GM12892 (cell line): ENCODE results near the gene AKAP1.
"Not testable (repeated sequence)": the region's sequence is repeated elsewhere in the genome, so short reads cannot be mapped to it uniquely, and the experiment has no call there.

ENCODE experiments used
- DNase-seq: peaks from one replicate; pipeline ENCODE4 v3.0.0; 2011; ENCODE audit not compliant: insufficient read length
- FAIRE-seq: peaks from 2 replicates; lab custom pipeline; 2011; peaks lifted over from hg19 to GRCh38; lab: Jason Lieb, UNC
- POLR2A ChIP-seq: IDR thresholded peaks from 2 replicates; pipeline ENCODE4 v1.6.1; 2011; ENCODE audit warnings: low read depth, low read length, control low read depth
- POLR2AphosphoS5 ChIP-seq: IDR thresholded peaks from 2 replicates; pipeline ENCODE4 v1.6.1; 2011; ENCODE audit warnings: low read depth, low read length, control low read depth
- TAF1 ChIP-seq: IDR thresholded peaks from 2 replicates; pipeline ENCODE4 v1.6.1; 2011; ENCODE audit warnings: low read depth, mild to moderate bottlenecking, control low read depth, low read length, borderline replicate concordance

AKAP1 gene

DNA sequence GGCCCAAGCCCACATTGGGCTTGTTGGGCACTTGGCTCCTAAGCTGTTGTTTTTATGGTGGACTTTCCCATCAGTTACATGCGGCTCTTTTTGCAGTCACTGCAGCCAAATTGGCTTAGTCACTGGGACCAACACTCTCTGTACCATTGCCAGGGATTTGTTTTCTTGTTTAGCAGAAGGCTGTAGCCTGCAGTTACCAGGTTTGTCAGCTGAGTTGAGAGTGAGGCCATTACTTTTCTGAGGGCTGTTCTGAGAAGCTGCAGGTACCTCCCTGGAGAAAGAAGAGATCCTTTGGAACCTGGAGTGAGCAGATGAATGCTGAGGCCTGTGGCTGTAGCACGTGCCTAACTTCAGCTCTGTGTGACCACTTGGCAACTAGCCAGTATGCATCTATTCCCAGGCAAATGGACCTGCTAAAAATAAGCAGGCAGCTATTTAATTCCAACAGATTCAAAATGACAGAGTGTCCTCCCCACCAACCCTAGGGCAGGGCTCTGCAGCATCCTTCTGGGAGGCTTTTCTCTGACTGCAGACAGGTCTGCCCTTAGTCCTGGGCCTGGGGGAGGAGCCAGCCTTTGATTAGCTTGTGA lies 12.9 kb downstream of the AKAP1 start:
- TF ChIP-seq TAF1 (no peak), POLR2AphosphoS5 (no peak), POLR2A (no peak)
- DNase-seq (no peak), FAIRE-seq (no peak)

GRCh38 chr17:57099165-57099564 lies 14.1 kb downstream of the AKAP1 start:
- DNase-seq (no peak), FAIRE-seq (peak; percentile 77)
- TF ChIP-seq TAF1 (no peak), POLR2AphosphoS5 (no peak), POLR2A (no peak)

- TF ChIP-seq POLR2AphosphoS5 (no peak), POLR2A (no peak), TAF1 (no peak)
- DNase-seq: no peak
- FAIRE-seq: no peak
Observed at GRCh38 chr17:57102122-57102521, 17.1 kb downstream of the AKAP1 start.

DNA sequence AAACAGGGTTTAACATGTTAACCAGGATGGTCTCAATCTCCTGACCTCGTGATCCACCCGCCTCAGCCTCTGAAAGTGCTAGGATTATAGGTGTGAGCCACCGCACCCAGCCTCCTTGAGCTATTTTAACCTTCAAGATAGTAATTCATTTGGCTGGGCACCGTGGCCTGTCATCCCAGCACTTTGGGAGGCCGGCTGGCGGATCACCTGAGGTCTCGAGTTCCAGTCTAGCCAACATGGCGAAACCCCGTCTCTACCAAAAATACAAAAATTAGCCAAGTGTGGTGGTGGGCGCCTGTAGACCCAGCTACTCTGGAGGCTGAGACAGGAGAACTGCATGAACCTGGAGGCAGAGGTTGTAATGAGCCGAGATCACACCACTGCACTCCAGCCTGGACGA lies 17.6 kb downstream of the AKAP1 start:
- not testable (repeated sequence) for DNase-seq, FAIRE-seq

DNA sequence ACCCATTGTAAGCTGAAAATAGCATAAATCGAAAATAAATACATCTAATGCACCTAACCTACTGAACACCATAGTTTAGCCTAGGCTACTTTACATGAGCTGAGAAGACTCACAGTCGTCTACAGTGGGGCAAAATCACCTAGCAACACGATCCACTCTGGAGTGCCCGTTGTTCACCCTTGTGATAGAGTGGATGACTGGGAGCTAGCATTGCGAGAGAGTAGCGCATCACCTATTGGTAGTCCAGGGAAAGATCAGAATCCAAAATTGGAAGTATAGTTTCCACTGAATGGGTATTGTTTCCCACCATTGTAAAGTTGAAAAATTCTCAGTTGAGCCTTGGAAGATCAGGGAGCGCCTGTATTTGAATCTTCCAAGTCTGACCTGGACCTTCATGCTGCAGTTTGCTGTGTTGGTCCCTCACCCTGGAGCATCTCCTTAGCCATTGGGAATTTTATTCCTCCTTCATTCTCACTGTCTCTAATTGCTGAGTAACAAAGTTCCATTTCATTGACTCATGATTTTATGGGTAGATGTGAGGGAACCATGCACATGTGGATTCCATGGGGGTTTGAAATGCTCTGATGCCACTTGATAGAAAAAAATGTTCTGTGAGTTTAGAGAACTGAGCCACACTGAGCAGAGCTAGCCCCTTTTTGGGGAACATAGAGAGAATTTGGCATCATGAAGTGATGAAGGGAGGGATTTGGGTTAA lies 19.6 kb downstream of the AKAP1 start:
- TF ChIP-seq POLR2AphosphoS5 (no peak), TAF1 (no peak), POLR2A (no peak)
- FAIRE-seq: no peak
- DNase-seq: no peak

DNA sequence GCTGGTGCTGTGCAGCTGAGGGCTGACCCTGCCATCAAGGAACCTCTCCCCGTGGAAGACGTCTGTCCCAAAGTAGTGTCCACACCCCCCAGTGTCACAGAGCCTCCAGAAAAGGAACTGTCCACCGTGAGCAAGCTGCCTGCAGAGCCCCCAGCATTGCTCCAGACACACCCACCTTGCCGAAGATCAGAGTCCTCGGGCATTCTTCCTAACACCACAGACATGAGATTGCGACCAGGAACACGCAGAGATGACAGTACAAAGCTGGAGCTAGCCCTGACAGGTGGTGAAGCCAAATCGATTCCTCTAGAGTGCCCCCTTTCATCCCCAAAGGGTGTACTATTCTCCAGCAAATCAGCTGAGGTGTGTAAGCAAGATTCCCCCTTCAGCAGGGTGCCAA lies 20.5 kb downstream of the AKAP1 start:
- DNase-seq: no peak
- FAIRE-seq: no peak
- no peak for TF ChIP-seq TAF1
- TF ChIP-seq POLR2AphosphoS5: no peak
- no peak for TF ChIP-seq POLR2A

- DNase-seq: no peak
- no peak for TF ChIP-seq POLR2AphosphoS5
- no peak for FAIRE-seq
Observed at GRCh38 chr17:57106107-57106835, 21.2 kb downstream of the AKAP1 start.

DNA sequence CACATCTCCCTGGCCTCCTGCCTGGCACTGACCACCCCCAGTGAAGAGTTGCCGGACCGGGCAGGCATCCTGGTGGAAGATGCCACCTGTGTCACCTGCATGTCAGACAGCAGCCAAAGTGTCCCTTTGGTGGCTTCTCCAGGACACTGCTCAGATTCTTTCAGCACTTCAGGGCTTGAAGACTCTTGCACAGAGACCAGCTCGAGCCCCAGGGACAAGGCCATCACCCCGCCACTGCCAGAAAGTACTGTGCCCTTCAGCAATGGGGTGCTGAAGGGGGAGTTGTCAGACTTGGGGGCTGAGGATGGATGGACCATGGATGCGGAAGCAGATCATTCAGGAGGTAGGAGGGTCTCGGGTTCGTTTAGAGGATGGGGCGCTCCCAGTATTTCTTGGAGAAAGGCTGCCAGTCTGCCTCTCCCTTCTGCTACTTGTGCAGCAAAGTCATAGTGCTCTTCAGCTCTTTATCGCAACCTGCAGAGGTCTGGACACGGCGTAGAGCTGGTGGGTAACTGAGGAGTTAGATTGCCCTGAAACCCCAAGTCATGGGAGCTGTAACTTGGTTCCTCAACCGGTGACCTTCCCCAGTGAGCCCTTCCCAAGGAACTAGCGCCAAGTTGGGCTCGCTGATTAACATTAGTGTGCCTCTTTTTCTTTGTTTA lies 21.9 kb downstream of the AKAP1 start:
- no peak for DNase-seq
- no peak for FAIRE-seq
- TF ChIP-seq POLR2A: no peak
- TF ChIP-seq POLR2AphosphoS5: no peak
- no peak for TF ChIP-seq TAF1

DNA sequence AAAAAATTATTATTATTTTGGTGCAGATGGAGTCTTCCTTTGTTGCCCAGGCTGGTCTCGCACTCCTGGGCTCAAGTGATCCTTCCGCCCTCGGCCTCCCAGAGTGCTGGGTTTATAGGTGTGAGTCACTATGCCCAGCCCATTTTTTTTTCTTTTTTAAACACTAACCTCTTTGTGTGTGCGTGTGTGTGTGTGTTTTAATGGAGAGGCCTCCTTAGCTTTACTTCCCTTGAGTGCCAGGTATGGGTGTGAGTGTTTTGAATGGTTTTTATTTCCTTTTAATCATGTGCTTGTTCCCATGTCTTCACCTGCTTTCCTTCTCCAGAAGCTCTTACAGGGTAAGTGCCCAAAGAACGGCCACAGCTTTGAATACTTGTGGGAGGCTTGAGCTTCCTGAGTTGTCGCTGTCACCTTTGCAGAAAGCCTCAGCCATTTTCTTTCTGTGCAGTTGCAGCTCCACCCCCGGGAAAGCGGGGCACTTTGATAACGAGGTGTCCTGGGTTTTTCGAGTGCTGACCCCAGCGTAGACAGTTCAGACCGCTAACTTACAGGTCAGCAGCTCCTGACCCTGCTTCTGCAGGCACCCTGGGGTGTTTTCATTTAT lies 22.6 kb downstream of the AKAP1 start:
- no peak for FAIRE-seq

GRCh38 chr17:57108671-57109392 lies 23.8 kb downstream of the AKAP1 start:
- TF ChIP-seq POLR2AphosphoS5 (no peak), TAF1 (no peak), POLR2A (no peak)
- DNase-seq (no peak), FAIRE-seq (no peak)

More for the DNA sequence above, 22.6 kb downstream of the AKAP1 start:
- DNase-seq: no peak
- TF ChIP-seq POLR2A: no peak
